C4-2B (cell line): ENCODE results near the gene ZYG11A.

Experiments
- ZFX ChIP-seq: fragments of 450-650 bp; IDR thresholded peaks from 2 replicates; pipeline ENCODE4 v1.6.1; 2017
- TF ChIP-seq, protein P1 (sequence below): fragments of 450-650 bp; conservative IDR thresholded peaks from 2 replicates; pipeline ENCODE4 v1.5.1; 2017; ENCODE audit warnings: mild to moderate bottlenecking

GRCh38 chr1:52900402-52900801, 57.8 kb downstream of the ZYG11A start:
- TF ChIP-seq, protein P1, sequence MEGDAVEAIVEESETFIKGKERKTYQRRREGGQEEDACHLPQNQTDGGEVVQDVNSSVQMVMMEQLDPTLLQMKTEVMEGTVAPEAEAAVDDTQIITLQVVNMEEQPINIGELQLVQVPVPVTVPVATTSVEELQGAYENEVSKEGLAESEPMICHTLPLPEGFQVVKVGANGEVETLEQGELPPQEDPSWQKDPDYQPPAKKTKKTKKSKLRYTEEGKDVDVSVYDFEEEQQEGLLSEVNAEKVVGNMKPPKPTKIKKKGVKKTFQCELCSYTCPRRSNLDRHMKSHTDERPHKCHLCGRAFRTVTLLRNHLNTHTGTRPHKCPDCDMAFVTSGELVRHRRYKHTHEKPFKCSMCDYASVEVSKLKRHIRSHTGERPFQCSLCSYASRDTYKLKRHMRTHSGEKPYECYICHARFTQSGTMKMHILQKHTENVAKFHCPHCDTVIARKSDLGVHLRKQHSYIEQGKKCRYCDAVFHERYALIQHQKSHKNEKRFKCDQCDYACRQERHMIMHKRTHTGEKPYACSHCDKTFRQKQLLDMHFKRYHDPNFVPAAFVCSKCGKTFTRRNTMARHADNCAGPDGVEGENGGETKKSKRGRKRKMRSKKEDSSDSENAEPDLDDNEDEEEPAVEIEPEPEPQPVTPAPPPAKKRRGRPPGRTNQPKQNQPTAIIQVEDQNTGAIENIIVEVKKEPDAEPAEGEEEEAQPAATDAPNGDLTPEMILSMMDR, result no peak
- no peak for TF ChIP-seq ZFX
